NB4 (cell line): ENCODE data around the gene MEI4.

Experiments used
- DNase-seq: peaks from one replicate; pipeline ENCODE4 v3.0.0; 2010; ENCODE audit warnings: low read depth
- H3K4me3 ChIP-seq: one replicate; pipeline ENCODE4 v1.5.1; 2011; ENCODE audit warnings: mild to moderate bottlenecking, low read depth, low read length, moderate library complexity
- CTCF ChIP-seq: IDR thresholded peaks from one replicate; pipeline ENCODE4 v1.5.1; 2012; ENCODE audit warnings: low read depth, low read length
- MAX ChIP-seq: IDR thresholded peaks from 2 replicates; pipeline ENCODE4 v1.6.1; 2011; ENCODE audit warnings: low read depth, low read length
- MYC ChIP-seq: IDR thresholded peaks from 2 replicates; pipeline ENCODE4 v1.6.1; 2011; ENCODE audit warnings: low read depth, low read length
- POLR2A ChIP-seq: IDR thresholded peaks from 2 replicates; pipeline ENCODE4 v1.6.1; 2011; ENCODE audit warnings: mild to moderate bottlenecking; ENCODE audit not compliant: insufficient read length; ENCODE audit errors: extremely low read depth

Gene MEI4

GRCh38 chr6:77796824-77797809, 144.3 kb downstream of the MEI4 start:
- H3K4me3 ChIP-seq: no peak overlapping the region
- no peak for DNase-seq
- no peak for TF ChIP-seq CTCF
- no peak for TF ChIP-seq MYC
- TF ChIP-seq MAX: no peak
- no peak for TF ChIP-seq POLR2A

- DNase-seq: no peak
- TF ChIP-seq POLR2A (no peak), MAX (no peak)
These were observed 159.5 kb downstream of the MEI4 start for GRCh38 chr6:77812304-77812703.

GRCh38 chr6:77813090-77813489, 160.3 kb downstream of the MEI4 start:
- no peak for TF ChIP-seq POLR2A
- TF ChIP-seq CTCF: no peak
- no peak for TF ChIP-seq MYC
- no peak for TF ChIP-seq MAX

More at GRCh38 chr6:77812304-77812703, 159.5 kb downstream of the MEI4 start:
- no peak overlapping the region for H3K4me3 ChIP-seq

GRCh38 chr6:77814119-77814518, 161.3 kb downstream of the MEI4 start:
- no peak for DNase-seq
- H3K4me3 ChIP-seq: no peak overlapping the region
- TF ChIP-seq MYC (no peak), POLR2A (no peak), CTCF (no peak), MAX (no peak)

More at GRCh38 chr6:77813090-77813489, 160.3 kb downstream of the MEI4 start:
- no peak overlapping the region for H3K4me3 ChIP-seq
- no peak for DNase-seq

GRCh38 chr6:77815531-77815930, 162.7 kb downstream of the MEI4 start:
- H3K4me3 ChIP-seq: no peak overlapping the region
- no peak for DNase-seq
- TF ChIP-seq POLR2A: no peak
- TF ChIP-seq MYC: no peak
- no peak for TF ChIP-seq CTCF
- no peak for TF ChIP-seq MAX

GRCh38 chr6:77816766-77817270, 164.0 kb downstream of the MEI4 start:
- TF ChIP-seq MAX: no peak
- TF ChIP-seq POLR2A: no peak
- no peak for TF ChIP-seq CTCF
- no peak for TF ChIP-seq MYC
- H3K4me3 ChIP-seq: no peak overlapping the region
- DNase-seq: no peak
